Cardiac muscle cell (in vitro differentiated cells and primary cell): ENCODE data around the gene ABI3BP. TPM values are rescaled to one million over a fixed set of nuclear protein-coding genes. Genes with fewer than 3 reads are reported as not detected.
A peak's percentile ranks its signal among the peaks of the same experiment; 100 is the strongest.

Experiments used
- DNase-seq, 2 donors: peaks; one replicate each; pipeline versions ENCODE4 v3.0.0 to v3.0.0-alpha.2; 2010 to 2017; ENCODE audit warnings: low read depth in 1 of 2, low spot score in 1 of 2
- H3K27ac ChIP-seq: fragments of 200-600 bp; sonication (generic); 2 replicates; pipeline ENCODE4 v1.5.1; 2016
- H3K27me3 ChIP-seq: fragments of 200-600 bp; sonication (generic); 2 replicates; pipeline ENCODE4 v1.6.0; 2016; ENCODE audit warnings: control low read depth
- H3K36me3 ChIP-seq: fragments of 200-600 bp; sonication (generic); 2 replicates; pipeline ENCODE4 v1.5.1; 2016; ENCODE audit warnings: control low read depth
- H3K4me1 ChIP-seq: fragments of 200-600 bp; sonication (generic); 2 replicates; pipeline ENCODE4 v1.8.1; 2017; ENCODE audit warnings: low read depth, mild to moderate bottlenecking, mixed run types
- H3K4me3 ChIP-seq: fragments of 200-600 bp; sonication (generic); 2 replicates; pipeline ENCODE4 v1.5.1; 2016; ENCODE audit warnings: mild to moderate bottlenecking
- H3K9me3 ChIP-seq: fragments of 200-600 bp; sonication (generic); 2 replicates; pipeline ENCODE4 v1.5.1; 2017; ENCODE audit warnings: low read depth, mild to moderate bottlenecking, control low read depth
- polyA plus RNA-seq: library from polyadenylated mRNA; unstranded; fragments of >200 nt; fragmentation: Nextera tagmentation; extraction: Ambion mirVana; gene quantifications from 2 replicates; pipeline ENCODE4 v1.2.1, GENCODE V29; 2016
- total RNA-seq: library from RNA; depleted of rRNA; stranded (reverse); fragments of >200 nt; gene quantifications from 2 replicates; pipeline ENCODE4 v1.2.3, GENCODE V29; 2016
- TF ChIP-seq, protein P1 (sequence below): IDR thresholded peaks from 2 replicates; pipeline ENCODE4 v1.5.1; 2012; ENCODE audit warnings: low read depth, mild to moderate bottlenecking, low read length

Gene ABI3BP
- total and polyA plus RNA-seq, 2 experiments from 2014 or later = 0.54 to 0.92 TPM

DNA sequence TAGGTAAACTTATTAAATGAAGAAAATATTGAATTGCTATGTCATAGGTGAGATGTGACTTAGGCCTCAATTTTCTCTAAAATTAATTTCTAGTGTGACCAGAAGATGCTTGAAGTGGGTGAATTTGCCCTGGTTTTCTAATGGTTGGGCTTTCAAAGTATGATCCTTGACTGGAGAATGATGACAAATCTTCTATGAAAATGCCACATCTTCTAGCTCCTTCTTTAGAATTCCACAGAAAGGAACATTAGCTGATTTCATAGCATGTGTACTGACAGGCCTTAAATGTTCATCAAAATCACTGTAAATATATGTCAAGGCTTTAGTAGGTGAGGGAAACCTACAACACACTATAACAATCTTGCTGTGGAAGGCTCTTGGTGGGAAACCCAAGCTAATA lies 8.9 kb downstream of the ABI3BP start:
- H3K4me3 ChIP-seq = no peak overlapping the region
- no peaks in the 10 kb centered on the region for H3K36me3 ChIP-seq
- DNase-seq = no peak
- H3K27me3 ChIP-seq = no peaks in the 10 kb centered on the region
- no peak overlapping the region for H3K27ac ChIP-seq
- H3K4me1 ChIP-seq = no peaks in the 10 kb centered on the region
- H3K9me3 ChIP-seq = no peaks in the 10 kb centered on the region
- TF ChIP-seq, protein P1, sequence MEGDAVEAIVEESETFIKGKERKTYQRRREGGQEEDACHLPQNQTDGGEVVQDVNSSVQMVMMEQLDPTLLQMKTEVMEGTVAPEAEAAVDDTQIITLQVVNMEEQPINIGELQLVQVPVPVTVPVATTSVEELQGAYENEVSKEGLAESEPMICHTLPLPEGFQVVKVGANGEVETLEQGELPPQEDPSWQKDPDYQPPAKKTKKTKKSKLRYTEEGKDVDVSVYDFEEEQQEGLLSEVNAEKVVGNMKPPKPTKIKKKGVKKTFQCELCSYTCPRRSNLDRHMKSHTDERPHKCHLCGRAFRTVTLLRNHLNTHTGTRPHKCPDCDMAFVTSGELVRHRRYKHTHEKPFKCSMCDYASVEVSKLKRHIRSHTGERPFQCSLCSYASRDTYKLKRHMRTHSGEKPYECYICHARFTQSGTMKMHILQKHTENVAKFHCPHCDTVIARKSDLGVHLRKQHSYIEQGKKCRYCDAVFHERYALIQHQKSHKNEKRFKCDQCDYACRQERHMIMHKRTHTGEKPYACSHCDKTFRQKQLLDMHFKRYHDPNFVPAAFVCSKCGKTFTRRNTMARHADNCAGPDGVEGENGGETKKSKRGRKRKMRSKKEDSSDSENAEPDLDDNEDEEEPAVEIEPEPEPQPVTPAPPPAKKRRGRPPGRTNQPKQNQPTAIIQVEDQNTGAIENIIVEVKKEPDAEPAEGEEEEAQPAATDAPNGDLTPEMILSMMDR = no peak

DNA sequence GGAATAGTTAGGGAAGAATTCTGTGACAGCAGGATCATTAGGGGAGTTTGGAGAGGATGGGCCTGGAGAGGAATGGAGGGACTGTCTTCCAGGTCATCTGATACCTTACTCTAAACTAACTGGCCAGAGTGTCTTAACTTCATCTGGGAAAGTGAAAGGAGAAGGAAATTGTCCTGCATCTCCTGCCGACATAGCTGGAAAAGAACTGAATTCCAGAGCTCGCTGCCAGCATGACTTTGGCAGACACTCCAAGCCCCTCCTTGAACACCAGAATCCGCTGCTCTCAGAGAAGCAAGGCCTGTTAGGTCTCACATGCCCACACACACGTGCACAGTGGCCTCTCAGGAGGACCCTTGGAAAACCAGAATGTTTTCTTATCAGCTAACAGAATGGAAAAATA lies 10.5 kb downstream of the ABI3BP start:
- no peak overlapping the region for H3K4me3 ChIP-seq

DNA sequence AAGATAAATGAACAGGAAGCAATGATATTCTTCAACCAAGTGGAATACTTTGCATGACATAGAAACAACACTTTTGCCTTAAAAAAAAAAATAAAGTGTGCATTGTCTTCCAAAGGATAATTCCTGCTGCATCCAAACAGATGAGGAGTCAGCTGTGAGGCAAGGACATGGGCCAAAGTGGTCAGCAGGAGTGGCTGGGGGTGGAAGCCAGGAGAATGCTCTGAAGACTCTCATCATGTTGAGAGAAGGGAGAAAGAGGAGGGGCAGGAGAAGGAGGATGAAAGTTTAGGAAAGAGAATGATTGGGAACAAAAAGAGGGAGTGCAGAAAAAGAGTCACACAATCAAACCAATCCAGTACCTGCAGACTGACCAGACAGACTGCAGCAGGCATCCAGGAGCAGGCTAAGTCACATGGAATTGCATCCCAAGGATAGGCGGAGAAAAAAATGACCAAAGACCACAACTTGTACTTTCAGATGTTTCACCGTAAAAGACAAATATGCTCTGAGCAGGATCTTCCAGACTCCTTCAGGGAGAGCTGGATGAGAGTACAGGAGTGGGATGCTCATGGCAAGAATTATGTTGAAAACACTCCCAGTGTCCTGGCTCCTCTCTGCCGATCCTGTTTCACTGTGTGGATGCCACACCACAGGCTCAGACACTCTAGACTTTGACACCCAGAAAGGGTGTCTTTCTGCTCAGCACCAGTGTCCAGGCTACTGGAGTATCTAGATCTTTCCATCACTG lies 11.9 kb downstream of the ABI3BP start:
- Histone ChIP-seq H3K4me3 (no peak overlapping the region), H3K36me3 (no peaks in the 10 kb centered on the region), H3K27ac (no peak overlapping the region), H3K27me3 (no peaks in the 10 kb centered on the region), H3K9me3 (no peaks in the 10 kb centered on the region), H3K4me1 (no peaks in the 10 kb centered on the region)
- DNase-seq = no peak
- TF ChIP-seq, protein P1 = no peak

More for the DNA sequence above, 10.5 kb downstream of the ABI3BP start:
- TF ChIP-seq, protein P1 = no peak
- peak; percentile 8 to 78 for DNase-seq
- Histone ChIP-seq H3K4me1 (no peaks in the 10 kb centered on the region), H3K36me3 (no peaks in the 10 kb centered on the region), H3K9me3 (no peaks in the 10 kb centered on the region), H3K27me3 (no peaks in the 10 kb centered on the region), H3K27ac (no peak overlapping the region)

DNA sequence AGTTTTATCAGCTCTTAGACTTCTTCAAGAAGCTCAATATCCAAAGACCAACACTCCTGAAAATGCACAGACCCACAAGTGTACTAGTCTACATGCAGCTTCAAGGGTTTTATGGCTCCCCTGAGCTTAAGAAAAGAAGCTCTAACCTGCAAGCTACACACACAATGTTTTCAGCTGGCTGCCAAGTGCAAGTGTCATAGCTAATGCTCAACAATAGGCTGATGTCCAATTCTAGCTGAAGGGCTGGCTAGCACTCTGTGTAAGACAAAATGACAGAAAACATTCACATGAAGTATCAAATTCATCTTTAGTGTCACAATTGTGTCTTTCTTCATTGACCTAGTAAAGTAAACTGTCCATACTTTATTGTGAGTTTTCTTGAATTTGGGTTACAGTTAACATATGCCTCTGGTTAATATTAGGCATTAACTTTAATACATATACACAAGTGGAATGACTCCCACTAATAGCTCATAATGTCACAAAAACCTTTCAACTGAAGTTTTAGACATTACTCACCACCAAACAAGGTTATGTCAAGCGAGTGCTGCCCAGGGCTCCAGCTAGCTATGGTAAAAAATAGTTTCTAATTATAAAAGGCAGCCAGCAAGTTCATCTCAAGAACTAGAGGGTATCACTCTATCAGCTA lies 15.1 kb downstream of the ABI3BP start:
- H3K27ac ChIP-seq = no peak overlapping the region
- H3K36me3 ChIP-seq = no peaks in the 10 kb centered on the region
- no peaks in the 10 kb centered on the region for H3K4me1 ChIP-seq
- no peak overlapping the region for H3K4me3 ChIP-seq
- TF ChIP-seq, protein P1 = no peak
- H3K27me3 ChIP-seq = no peaks in the 10 kb centered on the region
- H3K9me3 ChIP-seq = no peaks in the 10 kb centered on the region
- DNase-seq = no peak

DNA sequence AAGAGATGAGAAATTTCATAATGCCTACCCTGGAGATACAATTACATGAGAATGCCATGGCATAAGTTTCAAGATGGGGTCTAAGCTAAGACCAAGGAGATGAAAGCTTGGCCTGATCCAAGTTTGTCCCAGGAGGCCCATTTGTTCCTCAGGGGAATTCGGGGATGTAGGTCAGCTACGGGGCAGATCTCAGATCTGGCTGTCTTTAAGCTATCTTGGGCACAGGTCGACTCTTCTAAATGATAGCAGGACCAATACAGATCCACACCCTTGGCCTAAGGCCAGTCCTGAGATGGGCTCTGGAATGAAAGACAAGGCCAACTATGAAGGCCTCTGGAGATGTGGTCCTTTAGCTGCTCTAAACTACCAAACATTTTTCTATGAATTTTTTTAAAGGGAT lies 16.6 kb downstream of the ABI3BP start:
- Histone ChIP-seq H3K4me1 (no peaks in the 10 kb centered on the region), H3K4me3 (no peak overlapping the region), H3K27ac (no peak overlapping the region), H3K36me3 (no peaks in the 10 kb centered on the region), H3K27me3 (no peaks in the 10 kb centered on the region), H3K9me3 (no peaks in the 10 kb centered on the region)
- no peak for DNase-seq
- TF ChIP-seq, protein P1 = no peak
